Effector CD8-positive, alpha-beta T cell (primary cell): ENCODE data around the gene KRT72.
A peak's percentile ranks its signal among the peaks of the same experiment; 100 is the strongest.
"Not testable (repeated sequence)": the region's sequence is repeated elsewhere in the genome, so short reads cannot be mapped to it uniquely, and the experiment has no call there.

ENCODE experiments used
- DNase-seq: peaks from one replicate; lab custom pipeline; 2025; lab: John Stamatoyannopoulos, UW

Gene KRT72

DNA sequence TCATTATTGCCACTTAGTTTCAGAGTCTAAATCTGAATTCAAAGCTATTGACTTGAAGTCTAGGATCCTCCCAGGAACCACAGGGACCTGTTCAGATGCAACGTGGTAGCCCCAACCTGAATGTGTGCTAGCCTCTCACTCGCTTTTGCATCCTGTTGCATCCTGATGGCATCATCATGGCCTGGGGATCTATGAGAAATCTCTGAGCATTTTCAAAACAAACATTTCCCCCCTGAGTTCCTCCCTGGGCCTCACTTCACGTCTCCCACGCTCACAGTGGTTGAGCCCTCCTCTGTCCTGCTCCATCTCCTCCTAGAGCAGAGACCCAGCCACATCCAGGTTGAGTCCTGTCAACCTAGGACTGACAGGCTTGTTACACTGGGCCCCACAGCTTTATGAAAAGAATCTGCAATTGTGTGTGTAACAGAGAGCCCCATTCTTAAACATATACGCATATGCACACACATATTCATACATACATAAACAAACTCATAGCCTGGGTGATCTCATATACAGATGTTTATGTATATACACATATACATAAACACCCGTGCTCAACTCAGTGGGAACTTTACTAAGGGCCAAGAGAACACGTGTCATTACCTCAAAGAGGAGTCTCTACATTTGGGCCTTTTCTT is 5.4 kb upstream of the KRT72 start:
- no peak for DNase-seq

GRCh38 chr12:52606096-52606495 is 4.8 kb upstream of the KRT72 start:
- DNase-seq: no peak

- no peak for DNase-seq
Measured at GRCh38 chr12:52605542-52605941, 4.3 kb upstream of the KRT72 start.

- no peak for DNase-seq
Measured at GRCh38 chr12:52604859-52605258, 3.6 kb upstream of the KRT72 start.

DNA sequence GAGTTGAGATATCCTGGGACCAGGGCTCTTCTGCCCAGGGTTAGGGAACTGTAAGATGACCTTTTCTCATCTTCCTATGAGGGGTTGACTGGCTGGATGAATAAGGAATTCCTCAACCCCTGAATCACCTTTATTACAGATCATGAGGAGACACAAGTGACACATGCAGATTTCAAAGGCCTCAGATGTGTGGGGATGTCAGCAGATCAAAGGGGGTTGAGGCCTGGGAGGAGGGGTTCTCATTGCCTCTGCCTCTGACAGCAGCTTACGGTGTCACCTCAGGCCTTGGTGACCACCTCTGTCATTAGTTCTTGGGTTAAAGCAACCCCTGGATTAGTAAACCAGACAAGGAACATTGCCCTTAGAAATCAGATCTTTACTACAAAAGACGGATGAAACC is 2.1 kb upstream of the KRT72 start:
- DNase-seq: peak; percentile 18

- DNase-seq: no peak
Measured at GRCh38 chr12:52602552-52602951, 1.3 kb upstream of the KRT72 start.

DNA sequence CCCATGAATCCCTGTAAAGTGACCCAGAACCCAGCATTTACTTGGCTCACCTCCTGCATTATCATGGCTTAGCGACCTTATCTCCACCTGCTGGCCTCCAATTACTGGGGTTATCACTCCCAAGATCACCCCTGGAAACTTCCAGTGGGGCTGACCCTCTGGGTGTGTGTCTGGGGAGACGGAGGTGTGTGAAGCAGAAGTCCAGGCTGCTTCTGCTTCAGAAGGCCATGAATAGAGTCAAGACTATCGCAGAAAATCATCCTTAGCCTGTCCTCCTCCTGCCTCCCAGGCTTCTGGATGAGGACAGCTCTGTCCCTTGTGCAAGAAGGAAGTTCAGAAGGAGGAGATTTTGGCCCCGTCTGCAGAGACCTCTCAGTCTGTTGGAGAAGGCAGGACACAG is 408 bp upstream of the KRT72 start:
- DNase-seq: no peak

DNA sequence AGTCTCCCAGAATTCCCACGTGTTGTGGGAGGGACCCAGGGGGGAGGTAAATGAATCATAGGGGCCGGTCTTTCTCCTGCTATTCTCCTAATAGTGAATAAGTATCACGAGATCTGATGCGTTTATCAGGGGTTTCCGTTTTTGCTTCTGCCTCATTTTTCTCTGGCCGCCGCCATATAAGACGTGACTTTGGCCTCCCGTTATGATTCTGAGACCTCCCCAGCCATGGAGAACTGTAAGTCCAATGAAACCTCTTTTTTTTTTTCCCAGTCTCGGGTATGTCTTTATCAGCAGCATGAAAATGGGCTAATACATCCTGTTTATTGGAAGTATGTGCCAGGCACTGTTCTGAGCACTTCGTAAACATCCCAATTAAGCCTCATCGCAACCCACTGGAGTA is 788 bp downstream of the KRT72 start:
- DNase-seq: no peak

- no peak for DNase-seq
Measured at GRCh38 chr12:52600071-52600470, 1.2 kb downstream of the KRT72 start.

- DNase-seq: no peak
Measured at GRCh38 chr12:52598966-52599365, 2.3 kb downstream of the KRT72 start.

DNA sequence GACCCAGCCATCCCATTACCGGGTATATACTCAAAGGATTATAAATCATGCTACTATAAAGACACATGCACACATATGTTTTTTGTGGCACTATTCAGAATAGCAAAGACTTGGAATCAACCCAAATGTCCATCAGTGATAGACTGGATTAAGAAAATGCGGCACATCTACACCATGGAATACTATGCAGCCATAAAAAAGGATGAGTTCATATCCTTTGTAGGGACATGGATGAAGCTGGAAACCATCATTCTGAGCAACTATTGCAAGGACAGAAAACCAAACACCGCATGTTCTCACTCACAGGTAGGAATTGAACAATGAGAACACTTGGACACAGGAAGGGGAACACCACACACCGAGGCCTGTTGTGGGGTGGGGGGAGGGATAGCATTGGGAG is 7.0 kb downstream of the KRT72 start:
- not testable (repeated sequence) for DNase-seq

DNA sequence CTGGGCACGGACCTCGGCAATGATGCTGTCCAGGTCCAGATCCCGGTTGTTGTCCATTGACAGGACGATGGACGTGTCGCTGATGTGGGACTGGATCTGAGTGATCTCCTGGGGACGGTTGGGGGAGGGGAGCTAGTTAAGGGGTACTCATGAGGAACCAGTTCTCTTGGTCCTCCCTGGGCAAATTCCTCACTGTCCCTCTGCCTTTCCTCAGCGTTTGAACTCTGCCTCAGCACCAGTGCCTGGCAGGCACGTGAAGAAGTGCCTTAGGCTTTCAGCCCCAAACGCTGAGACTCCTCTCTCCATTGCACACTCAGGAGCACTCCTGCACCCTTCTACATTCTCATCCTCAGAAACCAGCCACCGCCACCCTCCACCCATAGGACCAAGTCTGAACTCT is 9.7 kb downstream of the KRT72 start:
- DNase-seq: no peak

- DNase-seq: no peak
Measured at GRCh38 chr12:52590021-52590420, 11.2 kb downstream of the KRT72 start.

GRCh38 chr12:52587563-52587962 is 13.7 kb downstream of the KRT72 start:
- DNase-seq: no peak

DNA sequence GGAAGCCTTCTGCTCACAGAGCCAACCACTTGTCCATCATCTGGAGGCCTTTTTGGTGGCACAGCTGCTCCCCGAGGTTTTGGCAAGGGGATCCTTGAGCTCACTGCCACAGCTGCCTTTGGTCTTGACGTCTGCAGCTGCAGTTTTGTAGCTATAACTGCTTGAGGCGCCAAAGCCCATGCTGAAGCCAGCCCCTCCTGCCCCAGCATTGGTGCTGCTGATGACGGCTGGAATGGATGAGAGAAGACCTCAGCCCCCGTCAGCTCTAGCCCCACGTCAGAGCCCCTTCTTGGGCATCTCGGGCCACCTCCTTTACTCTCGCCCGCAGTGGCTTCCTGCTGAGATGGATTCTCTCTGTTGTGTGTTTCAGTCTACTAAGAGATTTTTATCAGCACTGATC is 15.3 kb downstream of the KRT72 start:
- peak; percentile 52 for DNase-seq

- no peak for DNase-seq
Measured at GRCh38 chr12:52585066-52585465, 16.2 kb downstream of the KRT72 start.

DNA sequence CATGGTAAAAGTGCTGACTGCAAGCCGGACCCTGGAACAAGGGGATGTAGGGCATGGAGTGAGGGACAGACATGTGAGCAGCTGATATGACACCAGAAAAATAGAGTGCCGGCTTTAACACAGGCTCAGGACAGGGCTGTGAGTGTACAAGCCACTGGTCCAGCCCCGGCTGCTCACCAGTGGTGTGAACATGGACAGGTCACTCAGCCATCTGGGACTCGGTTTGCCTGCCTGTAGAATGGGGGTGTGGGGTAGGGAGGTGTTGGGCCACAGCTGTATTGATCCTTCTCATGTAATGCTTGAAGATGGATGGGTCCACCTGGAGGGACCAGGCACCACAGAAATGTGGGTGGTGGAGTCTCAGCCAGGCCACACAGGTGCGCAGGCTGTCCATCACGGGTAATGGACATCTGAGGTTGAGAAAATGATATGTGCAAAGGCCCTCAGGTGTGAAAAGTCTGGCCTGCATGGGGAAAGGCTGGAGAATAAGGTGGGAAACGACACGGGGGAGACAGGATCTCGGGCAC is 17.0 kb downstream of the KRT72 start:
- DNase-seq: no peak

- DNase-seq: peak; percentile 53
Measured at GRCh38 chr12:52582971-52583456, 18.2 kb downstream of the KRT72 start.

GRCh38 chr12:52582486-52582885 is 18.8 kb downstream of the KRT72 start:
- DNase-seq: no peak

- no peak for DNase-seq
Measured at GRCh38 chr12:52581481-52581880, 19.8 kb downstream of the KRT72 start.

DNA sequence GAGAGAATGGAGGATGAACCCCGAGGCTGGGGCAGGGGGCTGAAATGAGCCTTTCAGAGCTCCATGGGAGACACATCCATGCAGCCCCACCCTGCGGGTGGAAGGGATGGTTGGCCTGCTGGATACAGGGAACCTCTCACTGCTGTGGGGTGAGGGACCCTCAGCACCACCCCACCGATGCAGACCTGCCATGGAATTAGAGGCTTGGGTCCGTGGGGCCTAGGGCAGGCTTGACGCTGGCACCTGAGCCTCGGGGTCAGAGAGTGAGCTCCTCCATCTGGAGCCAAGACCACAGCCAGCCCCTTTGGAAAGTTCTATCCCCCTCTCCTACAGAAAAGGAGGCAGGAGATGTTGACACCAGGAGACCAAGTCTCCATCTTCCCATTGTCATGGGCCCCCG is 20.2 kb downstream of the KRT72 start:
- DNase-seq: no peak

DNA sequence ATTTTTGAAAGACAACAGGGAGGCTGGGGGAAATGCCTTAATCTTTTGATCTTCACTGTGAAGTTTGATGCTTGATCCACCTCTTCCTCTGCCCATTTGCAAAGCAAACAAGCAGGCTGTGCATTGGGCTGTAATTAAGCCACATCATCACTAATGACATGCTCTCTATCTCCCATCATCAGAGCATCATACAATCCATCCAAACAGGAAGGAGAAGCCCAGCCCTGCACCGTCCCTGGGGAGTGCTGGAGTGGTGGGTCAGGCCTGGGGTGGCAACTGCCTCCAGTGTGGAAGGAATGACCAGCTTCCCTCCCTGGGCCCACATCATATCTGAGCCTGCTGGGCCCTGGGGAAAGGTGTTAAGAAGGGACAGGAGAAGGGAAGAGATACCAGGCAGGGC is 20.8 kb downstream of the KRT72 start:
- no peak for DNase-seq

GRCh38 chr12:52579468-52580465 is 21.5 kb downstream of the KRT72 start:
- DNase-seq: no peak
